ENCODE data around the gene SARNP. TPM values are rescaled to one million over a fixed set of nuclear protein-coding genes. Genes with fewer than 3 reads are reported as not detected.
A peak's percentile ranks its signal among the peaks of the same experiment; 100 is the strongest.

Gene SARNP
- total RNA-seq, 4 donors from 2014 or later: 38.0 to 50.7 (median 45.0) TPM

DNA sequence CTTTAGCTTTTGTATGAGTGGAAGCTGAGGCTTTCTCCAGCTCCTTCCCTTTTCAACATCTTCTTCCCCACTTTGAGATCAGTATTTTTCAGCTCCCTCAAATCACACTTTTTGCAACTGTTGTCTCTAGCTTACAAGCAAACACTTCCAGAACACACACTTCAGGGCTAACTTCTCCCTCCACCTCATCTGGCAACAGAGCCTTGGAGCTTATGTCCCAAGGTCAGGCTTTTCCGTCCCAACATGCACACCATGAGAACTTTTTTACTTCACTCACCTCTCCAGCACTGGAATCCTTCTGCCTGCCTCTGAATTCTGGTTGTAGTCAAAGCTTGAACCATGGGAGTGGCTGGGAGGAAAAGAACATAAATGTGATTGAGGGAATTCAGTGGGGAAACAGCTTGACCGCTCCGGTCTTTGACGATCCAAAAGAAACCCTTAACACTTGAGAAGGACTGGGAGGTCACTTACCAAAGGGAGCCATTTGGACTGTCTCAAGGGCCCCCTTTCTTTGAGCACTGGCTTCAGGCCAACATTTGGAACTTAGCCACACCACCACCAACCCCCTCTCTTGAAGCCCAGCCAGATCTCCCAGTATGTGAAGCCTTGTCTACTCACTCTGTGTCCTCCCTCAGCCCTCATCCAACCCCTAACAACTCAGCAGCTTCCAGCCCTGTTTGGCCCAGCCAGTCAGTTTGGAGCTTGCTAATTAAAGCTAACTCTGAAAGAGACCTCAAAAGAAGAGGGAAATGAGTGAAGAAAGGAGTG, 105.6 kb downstream of the SARNP start:
- 49 to 57% methylated on average over 3 to 4 of the region's 4 CpGs for WGBS, 2 donors (ENCODE audit: low coverage in 1 of 2)
- TF ChIP-seq EP300 (IDR thresholded peaks at IDR 0.05; ENCODE audit: low read depth) (no peak), POLR2A (IDR thresholded peaks at IDR 0.05) (no peak), POLR2AphosphoS5 (IDR thresholded peaks at IDR 0.05) (no peak)
- TF ChIP-seq, protein P1, sequence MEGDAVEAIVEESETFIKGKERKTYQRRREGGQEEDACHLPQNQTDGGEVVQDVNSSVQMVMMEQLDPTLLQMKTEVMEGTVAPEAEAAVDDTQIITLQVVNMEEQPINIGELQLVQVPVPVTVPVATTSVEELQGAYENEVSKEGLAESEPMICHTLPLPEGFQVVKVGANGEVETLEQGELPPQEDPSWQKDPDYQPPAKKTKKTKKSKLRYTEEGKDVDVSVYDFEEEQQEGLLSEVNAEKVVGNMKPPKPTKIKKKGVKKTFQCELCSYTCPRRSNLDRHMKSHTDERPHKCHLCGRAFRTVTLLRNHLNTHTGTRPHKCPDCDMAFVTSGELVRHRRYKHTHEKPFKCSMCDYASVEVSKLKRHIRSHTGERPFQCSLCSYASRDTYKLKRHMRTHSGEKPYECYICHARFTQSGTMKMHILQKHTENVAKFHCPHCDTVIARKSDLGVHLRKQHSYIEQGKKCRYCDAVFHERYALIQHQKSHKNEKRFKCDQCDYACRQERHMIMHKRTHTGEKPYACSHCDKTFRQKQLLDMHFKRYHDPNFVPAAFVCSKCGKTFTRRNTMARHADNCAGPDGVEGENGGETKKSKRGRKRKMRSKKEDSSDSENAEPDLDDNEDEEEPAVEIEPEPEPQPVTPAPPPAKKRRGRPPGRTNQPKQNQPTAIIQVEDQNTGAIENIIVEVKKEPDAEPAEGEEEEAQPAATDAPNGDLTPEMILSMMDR (IDR thresholded peaks at IDR 0.05): no peak
- DNase-seq: no peak
- no peaks in the 10 kb centered on the region for H3K9me3 ChIP-seq
- no peaks in the 10 kb centered on the region for H3K36me3 ChIP-seq
- intact Hi-C loops (cut with DNase I; ENCODE audit: low total_unique reads) (no loop called here), in situ Hi-C loops (cut with MboI; ENCODE audit: low pct_ligation_motif_present in 1 of 4, low pct_unique_long_range_greater_than_20kb in 1 of 4, low sequenced_read_pairs in 3 of 4) (no loop called here)
- H3K27ac ChIP-seq: peak overlapping the region; percentile 39 to 88 (median 71)
- no peak overlapping the region for H3K4me3 ChIP-seq
- peaks cover 22% of the 10 kb centered on the region for H3K27me3 ChIP-seq
- peaks cover 12 to 40% (median 27%) of the 10 kb centered on the region in 4 donors for H3K4me1 ChIP-seq

GRCh38 chr12:55708695-55709233, 108.8 kb downstream of the SARNP start:
- no peak for DNase-seq
- no peaks in the 10 kb centered on the region for H3K9me3 ChIP-seq
- 10 to 19% methylated on average over 2 to 3 of the region's 3 CpGs for WGBS, 2 donors (ENCODE audit: low coverage in 1 of 2)
- intact Hi-C loops (cut with DNase I; ENCODE audit: low total_unique reads): no loop called here
- in situ Hi-C loops (cut with MboI; ENCODE audit: low pct_ligation_motif_present in 1 of 4, low pct_unique_long_range_greater_than_20kb in 1 of 4, low sequenced_read_pairs in 3 of 4): no loop called here
- H3K4me3 ChIP-seq: peak overlapping the region in 2 of 4 donors; percentile 57 to 64
- peaks cover 7 to 32% (median 23%) of the 10 kb centered on the region in 4 donors for H3K4me1 ChIP-seq
- H3K27me3 ChIP-seq: peaks cover 27% of the 10 kb centered on the region
- H3K27ac ChIP-seq: peak overlapping the region; percentile 64 to 88 (median 83)
- TF ChIP-seq POLR2AphosphoS5 (IDR thresholded peaks at IDR 0.05) (no peak), POLR2A (IDR thresholded peaks at IDR 0.05) (no peak), EP300 (IDR thresholded peaks at IDR 0.05; ENCODE audit: low read depth) (no peak)
- TF ChIP-seq, protein P1 (IDR thresholded peaks at IDR 0.05): no peak
- no peaks in the 10 kb centered on the region for H3K36me3 ChIP-seq

- peak; percentile 24 to 61 (median 51) for TF ChIP-seq POLR2AphosphoS5 (IDR thresholded peaks at IDR 0.05)
- TF ChIP-seq, protein P1 (IDR thresholded peaks at IDR 0.05): no peak
- intact Hi-C loops (cut with DNase I; ENCODE audit: low total_unique reads) (no loop called here), in situ Hi-C loops (cut with MboI; ENCODE audit: low pct_ligation_motif_present in 1 of 4, low pct_unique_long_range_greater_than_20kb in 1 of 4, low sequenced_read_pairs in 3 of 4) (no loop called here)
- 1 to 3% methylated on average over 11 to 32 of the region's 39 CpGs for WGBS, 2 donors (ENCODE audit: low coverage in 1 of 2)
- Histone ChIP-seq H3K4me3 (peak within 1 kb of the TSS; percentile 45 to 64 (median 56)), H3K36me3 (no peaks in the 10 kb centered on the region), H3K9me3 (no peaks in the 10 kb centered on the region), H3K4me1 (peaks cover 7 to 32% (median 22%) of the 10 kb centered on the region in 4 donors), H3K27me3 (peaks cover 27% of the 10 kb centered on the region), H3K27ac (peak within 1 kb of the TSS; percentile 64 to 88 (median 83))
- DNase-seq: peak; percentile 75
Observed at GRCh38 chr12:55707841-55708694, 109.5 kb downstream of the SARNP start, which contains the start of gene ITGA7. Gene ITGA7, minus strand, starts transcription at chr12:55707904. Its CDS starts 222 bp downstream, at chr12:55707682.

Small RNA genes lying within 50 kb of the gene (small RNA-seq; reads per million reads assigned to genes)
- 0 reads per million in 4 donors for gene AC009779.1
- gene RF00017: 0 reads per million in 4 donors

Other genes starting within 250 kb of the SARNP start
- not detected for gene OR2AP1, start 245.3 kb downstream of the SARNP start, total RNA-seq
- gene OR10P1, start 180.8 kb downstream of the SARNP start, total RNA-seq: not detected
- 100 to 1,000 TPM in 1 of 4 donors, 10 to 100 TPM in 3; 14.4 to 125 (median 23.6) TPM for gene ITGA7, start 109.8 kb downstream of the SARNP start, total RNA-seq
- gene BLOC1S1, start 101.7 kb downstream of the SARNP start, total RNA-seq: 100 to 1,000 TPM; 158 to 494 (median 381) TPM
- 10 to 100 TPM; 16.5 to 74.4 (median 58.3) TPM for gene RDH5, start 97.3 kb downstream of the SARNP start, total RNA-seq
- gene CD63, start 88.7 kb downstream of the SARNP start, total RNA-seq: 100 to 1,000 TPM; 427 to 723 (median 581) TPM
- gene GDF11, start 74.6 kb downstream of the SARNP start, total RNA-seq: 1 to 10 TPM in 1 of 4 donors, under 1 TPM in 3; 0.37 to 1.7 (median 0.60) TPM
- 10 to 100 TPM in 2 of 4 donors, 1 to 10 TPM in 2; 3.7 to 40.3 (median 21.7) TPM for gene ORMDL2, start 317 bp upstream of the SARNP start, total RNA-seq
- 10 to 100 TPM; 10.3 to 35.4 (median 24.1) TPM for gene DNAJC14, start 11.9 kb upstream of the SARNP start, total RNA-seq
- 10 to 100 TPM in 2 of 4 donors, 1 to 10 TPM in 2; 5.2 to 29.2 (median 14.8) TPM for gene MMP19, start 25.2 kb upstream of the SARNP start, total RNA-seq
- 10 to 100 TPM; 35.2 to 56.4 (median 47.8) TPM for gene PYM1, start 110.2 kb upstream of the SARNP start, total RNA-seq
- 100 to 1,000 TPM; 101 to 268 (median 138) TPM for gene DGKA, start 113.4 kb upstream of the SARNP start, total RNA-seq
- 1 to 10 TPM in 3 of 4 donors, not detected in 1; 2.4 to 7.0 (median 4.9) TPM for gene PMEL, start 148.3 kb upstream of the SARNP start, total RNA-seq
- gene CDK2, start 149.1 kb upstream of the SARNP start, total RNA-seq: 10 to 100 TPM in 3 of 4 donors, 1 to 10 TPM in 1; 6.7 to 22.3 (median 11.1) TPM
- 10 to 100 TPM; 66.3 to 97.5 (median 88.4) TPM for gene RAB5B, start 156.4 kb upstream of the SARNP start, total RNA-seq
- gene SUOX, start 179.6 kb upstream of the SARNP start, total RNA-seq: 10 to 100 TPM; 30.1 to 45.3 (median 33.9) TPM
- 1 to 10 TPM; 1.9 to 6.2 (median 3.9) TPM for gene IKZF4, start 203.3 kb upstream of the SARNP start, total RNA-seq
- 1,000 to 10,000 TPM in 2 of 4 donors, 100 to 1,000 TPM in 2; 283 to 2,670 (median 937) TPM for gene RPS26, start 224.2 kb upstream of the SARNP start, total RNA-seq

All from transverse colon (tissue), 4 donors.